ENCODE data around the gene FUT1. TPM values are rescaled to one million over a fixed set of nuclear protein-coding genes. Genes with fewer than 3 reads are reported as not detected.
A peak's percentile ranks its signal among the peaks of the same experiment; 100 is the strongest.
"Not testable (repeated sequence)": the region's sequence is repeated elsewhere in the genome, so short reads cannot be mapped to it uniquely, and the experiment has no call there.

FUT1 gene
- total RNA-seq, 1 donor from 2014 or later, result 19.9 TPM

- DNase-seq, result no peak
- H3K27ac ChIP-seq, result peak overlapping the region; percentile 65
- intact Hi-C loops (cut with DNase I), result no loop called here
Observed at GRCh38 chr19:48770734-48771472, 18.5 kb upstream of the FUT1 start.

GRCh38 chr19:48770266-48770665, 17.8 kb upstream of the FUT1 start:
- Histone ChIP-seq H3K36me3 (no peaks in the 10 kb centered on the region), H3K9me3 (no peaks in the 10 kb centered on the region), H3K4me3 (no peak overlapping the region), H3K27me3 (no peaks in the 10 kb centered on the region), H3K27ac (peak overlapping the region; percentile 65), H3K4me1 (no peaks in the 10 kb centered on the region)
- DNase-seq, result no peak
- TF ChIP-seq, protein P1, sequence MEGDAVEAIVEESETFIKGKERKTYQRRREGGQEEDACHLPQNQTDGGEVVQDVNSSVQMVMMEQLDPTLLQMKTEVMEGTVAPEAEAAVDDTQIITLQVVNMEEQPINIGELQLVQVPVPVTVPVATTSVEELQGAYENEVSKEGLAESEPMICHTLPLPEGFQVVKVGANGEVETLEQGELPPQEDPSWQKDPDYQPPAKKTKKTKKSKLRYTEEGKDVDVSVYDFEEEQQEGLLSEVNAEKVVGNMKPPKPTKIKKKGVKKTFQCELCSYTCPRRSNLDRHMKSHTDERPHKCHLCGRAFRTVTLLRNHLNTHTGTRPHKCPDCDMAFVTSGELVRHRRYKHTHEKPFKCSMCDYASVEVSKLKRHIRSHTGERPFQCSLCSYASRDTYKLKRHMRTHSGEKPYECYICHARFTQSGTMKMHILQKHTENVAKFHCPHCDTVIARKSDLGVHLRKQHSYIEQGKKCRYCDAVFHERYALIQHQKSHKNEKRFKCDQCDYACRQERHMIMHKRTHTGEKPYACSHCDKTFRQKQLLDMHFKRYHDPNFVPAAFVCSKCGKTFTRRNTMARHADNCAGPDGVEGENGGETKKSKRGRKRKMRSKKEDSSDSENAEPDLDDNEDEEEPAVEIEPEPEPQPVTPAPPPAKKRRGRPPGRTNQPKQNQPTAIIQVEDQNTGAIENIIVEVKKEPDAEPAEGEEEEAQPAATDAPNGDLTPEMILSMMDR (IDR thresholded peaks at IDR 0.05), result no peak
- intact Hi-C loops (cut with DNase I), result no loop called here
- ATAC-seq, result peak; percentile 70

More at GRCh38 chr19:48770734-48771472, 18.5 kb upstream of the FUT1 start:
- ATAC-seq, result no peak
- no peaks in the 10 kb centered on the region for H3K9me3 ChIP-seq
- H3K4me3 ChIP-seq, result no peak overlapping the region
- no peaks in the 10 kb centered on the region for H3K27me3 ChIP-seq
- TF ChIP-seq, protein P1 (IDR thresholded peaks at IDR 0.05), result no peak
- no peaks in the 10 kb centered on the region for H3K36me3 ChIP-seq
- H3K4me1 ChIP-seq, result no peaks in the 10 kb centered on the region

DNA sequence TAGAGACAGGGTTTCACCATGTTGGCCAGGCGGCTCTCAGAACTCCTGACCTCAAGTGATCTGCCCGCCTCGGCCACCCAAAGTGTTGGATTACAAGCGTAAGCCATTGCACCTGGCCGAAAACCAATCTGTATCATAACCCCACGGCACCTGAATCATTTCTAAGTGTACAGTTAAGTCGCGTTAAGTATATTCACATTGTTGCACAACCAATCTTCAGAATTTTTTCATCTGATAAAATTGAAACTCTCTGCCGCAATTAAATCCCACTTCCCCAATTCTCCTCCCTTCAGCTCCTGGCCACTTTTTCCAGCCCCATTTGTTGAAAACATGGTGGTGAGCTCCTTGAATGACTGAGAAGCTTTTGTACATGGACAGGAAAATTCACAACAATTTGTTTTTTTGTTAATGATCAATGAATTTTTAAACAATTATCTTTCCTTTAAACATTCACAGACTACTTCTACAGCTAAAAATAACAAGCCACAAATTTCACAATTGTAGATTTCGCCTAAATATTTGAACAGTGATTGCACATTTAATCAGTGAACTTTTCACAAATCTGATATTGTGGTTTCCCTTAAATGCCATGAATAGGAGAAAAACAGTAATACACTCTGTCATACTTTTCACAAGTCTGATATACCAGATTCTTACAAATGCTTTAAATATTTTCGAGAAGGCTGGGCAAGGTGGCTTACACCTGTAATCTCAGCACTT, 16.7 kb upstream of the FUT1 start:
- no peaks in the 10 kb centered on the region for H3K9me3 ChIP-seq
- H3K27ac ChIP-seq, result peak overlapping the region; percentile 65
- H3K4me3 ChIP-seq, result no peak overlapping the region
- DNase-seq (no peak), ATAC-seq (peak; percentile 20)
- H3K36me3 ChIP-seq, result no peaks in the 10 kb centered on the region
- intact Hi-C loops (cut with DNase I), result no loop called here
- H3K4me1 ChIP-seq, result no peaks in the 10 kb centered on the region
- no peaks in the 10 kb centered on the region for H3K27me3 ChIP-seq
- TF ChIP-seq, protein P1 (IDR thresholded peaks at IDR 0.05), result no peak

GRCh38 chr19:48768171-48768753, 15.8 kb upstream of the FUT1 start:
- DNase-seq; H3K36me3 ChIP-seq; H3K4me3 ChIP-seq; H3K27me3 ChIP-seq; H3K9me3 ChIP-seq; intact Hi-C loops (cut with DNase I); H3K27ac ChIP-seq; H3K4me1 ChIP-seq; ATAC-seq: not testable (repeated sequence)

GRCh38 chr19:48765816-48766215, 13.4 kb upstream of the FUT1 start:
- H3K4me1 ChIP-seq; H3K9me3 ChIP-seq; DNase-seq; H3K4me3 ChIP-seq; intact Hi-C loops (cut with DNase I); H3K36me3 ChIP-seq; H3K27ac ChIP-seq; ATAC-seq; H3K27me3 ChIP-seq: not testable (repeated sequence)

DNA sequence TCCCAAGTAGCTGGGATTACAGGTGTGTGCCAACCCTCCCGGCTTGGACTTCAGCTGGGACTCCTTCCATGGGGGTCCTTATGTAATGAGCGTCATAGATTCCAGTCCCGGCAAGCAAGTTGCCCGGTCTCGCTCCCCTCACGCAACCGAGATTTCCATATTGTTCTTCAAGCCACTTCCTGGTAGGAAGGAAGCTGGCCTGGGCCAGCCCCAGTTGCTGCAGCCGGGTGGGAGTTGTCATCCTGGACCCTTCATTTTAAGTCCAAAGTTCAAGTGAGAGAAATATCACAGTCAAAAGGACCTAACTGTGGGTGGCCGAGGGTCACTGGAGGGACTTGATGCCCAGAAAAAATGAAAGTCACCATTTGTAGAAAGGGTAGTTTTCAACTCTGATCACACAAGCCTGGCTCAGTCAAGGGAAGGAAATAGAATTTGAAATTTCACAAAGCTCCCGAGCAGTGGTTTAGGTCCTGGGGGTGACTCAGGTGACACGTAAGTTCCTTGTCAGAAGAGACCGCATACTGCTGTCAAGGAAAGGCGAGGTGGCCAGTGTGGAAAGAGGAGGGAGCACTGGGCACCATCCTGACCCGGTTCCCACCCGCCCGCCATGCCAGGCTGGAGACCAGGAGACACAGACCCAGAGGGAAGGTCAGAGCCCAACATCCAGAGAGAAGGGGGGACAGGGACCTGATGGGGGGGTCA, 8.2 kb upstream of the FUT1 start:
- ATAC-seq (peak; percentile 17), DNase-seq (no peak)
- Histone ChIP-seq H3K4me3 (no peak overlapping the region), H3K36me3 (no peaks in the 10 kb centered on the region), H3K4me1 (no peaks in the 10 kb centered on the region), H3K27ac (peak overlapping the region; percentile 42), H3K27me3 (no peaks in the 10 kb centered on the region), H3K9me3 (no peaks in the 10 kb centered on the region)
- TF ChIP-seq, protein P1 (IDR thresholded peaks at IDR 0.05), result no peak
- intact Hi-C loops (cut with DNase I), result no loop called here
